ENCODE data around the gene PRICKLE2.

PRICKLE2 gene

GRCh38 chr3:64067506-64068346 lies 157.5 kb downstream of the PRICKLE2 start:
- no peak for DNase-seq

DNA sequence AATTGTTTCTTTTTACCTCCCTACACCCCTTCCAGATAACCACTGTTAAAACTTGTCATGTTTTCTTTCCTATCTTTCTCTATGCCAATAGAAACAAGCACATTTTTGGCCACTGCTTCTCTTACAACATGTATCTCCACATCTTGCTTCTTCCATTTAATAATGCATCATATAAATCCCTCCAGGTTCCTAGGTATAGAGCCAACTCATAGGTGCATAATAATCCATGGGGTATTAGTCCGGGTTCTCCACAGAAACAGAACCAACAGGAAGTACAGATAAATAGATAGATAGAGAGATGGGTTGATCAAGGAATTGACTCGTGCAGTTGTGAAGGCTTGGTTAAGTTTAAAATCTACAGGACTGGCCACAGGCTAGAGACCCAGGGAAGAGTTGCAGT lies 160.5 kb downstream of the PRICKLE2 start:
- no peak for DNase-seq

DNA sequence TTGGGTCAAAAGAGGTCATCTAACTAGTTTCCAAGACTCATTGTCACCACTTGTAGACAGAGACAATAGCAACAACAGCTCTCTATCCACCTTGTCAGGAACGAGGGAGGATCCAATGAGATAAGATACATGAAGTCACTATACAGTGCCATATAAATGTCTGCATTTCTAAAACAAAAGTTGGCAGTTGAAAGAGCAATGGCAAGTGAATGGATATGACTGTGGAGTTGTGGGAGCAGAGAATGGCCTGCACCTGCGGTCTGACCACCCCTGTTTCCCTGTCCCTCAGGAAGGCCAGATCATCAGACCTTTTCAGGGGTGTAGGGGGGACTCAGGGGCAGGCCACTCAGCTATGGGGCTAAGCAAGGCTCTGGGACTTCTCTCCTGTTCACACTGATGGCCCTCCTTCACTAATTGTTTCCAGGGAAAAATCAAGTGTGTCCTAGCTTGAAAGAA lies 161.3 kb downstream of the PRICKLE2 start:
- DNase-seq: no peak

DNA sequence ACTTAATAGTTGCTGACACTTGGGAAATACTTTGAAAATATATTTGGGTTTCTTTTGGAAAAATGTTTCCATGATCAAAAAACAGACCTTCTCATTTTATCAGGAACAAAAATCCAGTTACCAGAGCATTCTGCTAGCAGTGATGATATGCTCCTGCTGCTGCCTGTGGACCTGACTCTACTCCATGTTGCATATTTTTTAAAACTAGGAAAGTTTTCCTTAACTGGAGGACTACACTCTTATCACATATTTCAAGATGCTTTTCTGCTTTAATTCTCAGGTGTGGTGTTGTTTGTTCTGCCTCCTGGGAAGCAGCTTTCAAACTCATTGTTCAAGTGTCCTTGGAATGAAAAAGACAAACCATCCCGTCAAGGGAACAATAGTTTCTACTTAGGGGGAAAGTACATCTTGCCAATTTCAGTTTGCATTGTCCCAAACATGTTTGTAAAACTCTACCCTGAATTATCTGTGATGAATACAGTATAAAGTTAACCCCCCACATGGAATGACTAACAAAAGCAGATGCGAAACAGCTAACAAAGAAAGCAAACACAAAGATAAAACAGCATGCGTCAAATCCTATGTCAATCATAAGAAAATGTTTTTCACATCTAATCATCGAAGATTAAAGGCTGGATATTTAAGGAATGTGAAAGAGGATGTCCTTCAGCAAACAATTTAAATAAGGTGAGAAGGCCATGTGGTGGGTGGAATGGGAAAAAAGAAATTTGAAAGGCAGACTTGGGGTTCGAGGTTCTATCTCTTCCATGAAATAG lies 161.9 kb downstream of the PRICKLE2 start:
- DNase-seq: no peak

GRCh38 chr3:64061628-64062027 lies 163.6 kb downstream of the PRICKLE2 start:
- no peak for DNase-seq

DNA sequence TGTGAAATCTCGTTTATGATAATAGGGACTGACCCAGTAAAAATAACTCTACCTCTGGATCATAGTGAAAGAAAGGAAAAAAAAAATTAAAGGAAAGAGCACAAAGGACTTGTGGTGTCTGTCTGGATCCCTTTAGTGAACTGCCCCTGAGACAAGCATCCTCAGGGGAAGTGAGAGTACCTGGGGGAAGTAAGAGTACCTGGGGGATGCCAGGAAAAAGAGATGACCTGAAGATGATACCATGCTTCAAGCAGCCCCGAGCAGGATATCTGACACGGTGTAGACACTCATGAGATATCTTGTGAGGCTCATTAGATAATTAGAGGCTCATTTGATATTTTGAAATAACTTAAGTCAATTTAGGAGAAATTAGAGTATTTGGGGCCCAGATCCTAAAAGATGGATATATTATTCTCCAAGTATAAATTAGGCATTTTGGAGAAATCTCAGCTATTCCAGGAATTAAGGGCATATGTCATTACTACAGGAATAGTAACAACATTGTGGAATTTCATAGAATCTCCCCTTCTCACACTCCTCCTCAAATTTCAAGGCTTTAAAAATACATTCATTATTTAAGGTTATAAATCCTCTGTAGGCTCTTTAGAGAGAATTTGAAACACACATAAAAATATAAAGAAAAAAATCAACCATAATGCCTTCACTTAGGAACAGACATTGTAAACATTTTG lies 165.6 kb downstream of the PRICKLE2 start:
- DNase-seq: no peak

DNA sequence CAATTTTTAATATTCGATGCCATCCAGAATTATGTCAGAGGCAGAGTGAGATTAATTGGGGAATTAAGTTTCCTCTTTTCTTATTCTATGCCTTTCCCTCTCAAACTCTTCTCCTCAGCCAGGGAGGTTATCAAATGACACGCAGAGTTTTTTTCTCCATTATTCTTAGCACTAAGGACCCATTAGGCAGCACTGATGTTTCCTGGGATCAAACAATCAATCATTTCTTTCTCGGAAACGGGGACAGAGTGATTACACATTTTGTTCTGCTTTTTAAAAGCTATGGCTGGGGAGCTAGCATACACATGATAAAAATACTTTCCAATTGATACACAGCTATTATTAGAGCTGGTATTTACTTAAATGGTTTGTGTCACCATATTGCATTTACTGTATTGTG lies 166.7 kb downstream of the PRICKLE2 start:
- DNase-seq: no peak

DNA sequence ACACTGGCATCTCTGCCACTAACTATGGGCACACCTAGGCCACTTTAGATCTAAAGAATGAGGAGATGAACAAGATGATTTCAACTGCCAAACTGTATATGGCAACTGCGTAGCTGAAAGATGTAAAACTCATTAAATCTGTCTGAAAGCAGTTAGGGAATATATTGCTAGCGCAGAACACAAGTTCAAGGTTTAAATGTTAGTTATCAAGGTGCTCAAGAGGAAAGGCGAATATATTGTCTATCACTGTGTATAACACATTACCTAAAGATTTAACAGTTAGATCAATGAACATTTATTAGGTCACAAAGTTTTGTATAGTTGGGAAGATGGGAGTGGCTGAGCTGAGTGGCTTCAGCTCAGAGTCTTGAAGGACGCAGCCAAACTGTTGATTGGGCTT lies 168.0 kb downstream of the PRICKLE2 start:
- DNase-seq: no peak

DNA sequence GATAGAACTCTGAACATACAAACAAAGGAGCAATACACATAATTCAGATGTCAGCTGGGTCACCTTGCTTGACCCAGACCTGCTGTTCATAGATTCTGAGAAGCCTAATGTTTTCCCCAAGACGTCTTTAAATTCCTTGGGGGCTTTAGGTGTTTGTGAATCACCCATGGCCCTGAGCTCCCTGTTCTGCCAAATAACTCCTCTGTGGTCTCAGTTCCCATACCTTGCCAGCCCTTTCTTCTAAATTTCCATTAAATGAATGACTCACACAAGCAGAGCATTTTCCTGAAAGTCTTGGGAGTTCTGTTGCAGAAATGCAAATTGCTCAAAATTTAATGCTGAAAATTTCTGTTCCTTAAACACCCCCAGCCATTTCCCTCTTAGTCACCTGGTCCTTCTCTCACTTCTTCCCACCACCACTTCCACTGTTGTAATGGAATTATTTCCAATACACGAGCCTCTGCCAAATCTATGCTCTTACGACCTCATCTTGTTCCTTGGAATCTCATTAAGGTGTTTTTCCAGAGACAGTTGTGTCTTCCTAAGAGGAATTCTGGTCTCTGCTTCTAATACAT lies 168.6 kb downstream of the PRICKLE2 start:
- no peak for DNase-seq

- no peak for DNase-seq
These were observed 170.2 kb downstream of the PRICKLE2 start for GRCh38 chr3:64055076-64055475.

DNA sequence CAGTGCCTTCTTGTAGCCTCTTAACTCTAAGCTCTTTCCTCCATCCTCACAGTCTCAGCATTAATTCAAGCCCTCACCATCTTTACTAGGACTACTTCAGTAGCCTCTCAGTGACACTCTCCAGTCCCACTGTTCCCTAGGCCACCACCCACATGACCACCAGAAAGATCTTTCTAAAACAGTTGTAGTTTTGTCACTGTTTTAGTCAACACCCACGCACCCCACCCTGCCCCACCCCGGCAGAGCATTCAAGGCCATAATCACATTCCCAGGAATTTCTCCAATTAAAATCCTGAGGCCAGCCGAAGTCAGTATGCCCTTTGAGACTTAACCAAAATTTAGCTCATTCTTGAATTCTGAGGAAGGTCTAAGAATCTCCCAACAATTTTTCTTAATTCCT lies 170.8 kb downstream of the PRICKLE2 start:
- DNase-seq: no peak

GRCh38 chr3:64053581-64053980 lies 171.7 kb downstream of the PRICKLE2 start:
- no peak for DNase-seq

GRCh38 chr3:64053117-64053516 lies 172.1 kb downstream of the PRICKLE2 start:
- DNase-seq: no peak

DNA sequence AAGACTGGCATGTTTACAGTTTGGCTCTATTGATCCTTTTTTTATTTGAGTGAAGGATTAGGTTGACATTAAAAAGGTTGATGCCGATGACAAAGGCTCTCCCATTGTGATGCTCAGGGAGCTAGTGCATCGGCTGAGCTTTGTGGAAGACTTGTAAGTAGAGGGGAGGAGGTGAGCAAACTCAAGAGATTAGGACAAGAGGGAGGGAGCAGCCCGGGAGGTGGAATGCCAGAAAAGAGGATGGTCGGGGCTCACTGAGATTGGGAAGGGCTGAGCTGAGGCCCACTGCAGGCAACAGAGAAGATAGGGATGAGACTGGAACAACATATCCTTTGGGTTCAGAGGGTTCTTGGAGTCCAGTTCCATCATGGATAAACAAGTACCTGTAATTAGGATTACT lies 175.4 kb downstream of the PRICKLE2 start:
- no peak for DNase-seq

GRCh38 chr3:64049136-64049535 lies 176.1 kb downstream of the PRICKLE2 start:
- no peak for DNase-seq

- DNase-seq: no peak
These were observed 176.6 kb downstream of the PRICKLE2 start for GRCh38 chr3:64048631-64049061.

- DNase-seq: no peak
These were observed 177.5 kb downstream of the PRICKLE2 start for GRCh38 chr3:64047787-64048186.

- no peak for DNase-seq
These were observed 178.2 kb downstream of the PRICKLE2 start for GRCh38 chr3:64046996-64047594.

DNA sequence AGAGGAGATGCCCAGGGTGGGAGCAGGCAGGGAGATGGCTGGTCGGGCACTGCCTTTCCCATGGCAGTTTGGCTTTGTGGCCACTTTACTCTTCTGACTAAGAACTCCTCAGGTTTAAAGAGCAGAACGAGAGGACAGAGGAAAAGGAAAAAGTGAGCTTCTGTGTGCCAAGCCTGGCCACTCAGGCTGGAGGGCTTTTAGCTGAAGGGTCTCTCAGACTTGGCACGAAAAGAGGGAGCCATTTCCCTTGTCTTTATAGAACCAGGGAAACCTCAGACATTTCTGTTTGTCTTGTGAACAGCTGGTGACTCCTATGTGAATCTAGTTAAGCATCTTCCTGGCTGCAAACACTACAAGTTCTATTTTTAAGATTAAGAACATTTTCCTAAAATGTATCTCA lies 178.7 kb downstream of the PRICKLE2 start:
- no peak for DNase-seq

DNA sequence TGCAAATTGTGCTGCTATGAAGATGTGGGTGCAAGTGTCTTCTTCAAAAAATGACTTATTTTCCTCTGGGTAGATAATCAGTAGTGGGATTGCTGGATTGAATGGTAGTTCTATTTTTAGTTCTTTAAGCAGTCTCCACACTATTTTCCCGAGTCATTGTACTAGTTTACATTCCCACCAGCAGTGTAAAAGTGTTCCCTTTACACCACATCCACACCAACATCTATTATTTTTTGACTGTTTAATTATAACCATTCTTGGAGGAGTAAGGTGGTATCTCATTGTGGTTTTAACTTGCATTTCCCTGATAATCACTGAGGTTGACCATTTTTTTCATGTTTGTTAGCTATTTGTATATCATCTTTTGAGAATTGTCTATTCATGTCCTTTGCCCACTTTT lies 182.3 kb downstream of the PRICKLE2 start:
- DNase-seq: no peak
